Uterus (tissue), 4 donors: ENCODE measurements around the gene CEMIP. TPM values are rescaled to one million over a fixed set of nuclear protein-coding genes. Genes with fewer than 3 reads are reported as not detected.

Experiments used
- DNase-seq, 2 donors: peaks; one replicate each; pipeline ENCODE4 v3.0.0-alpha.2; 2019 to 2020
- H3K27ac ChIP-seq, 2 donors: fragments of 200-600 bp; sonication (generic); 1 replicate in 1 of 2; 2 replicates in 1 of 2; pipeline ENCODE4 v1.5.1; 2016 to 2018
- H3K27me3 ChIP-seq, 2 donors: fragments of 200-600 bp; sonication (generic); one replicate each; pipeline ENCODE4 v1.5.1; 2018 to 2019; ENCODE audit warnings: control low read depth in 1 of 2
- H3K36me3 ChIP-seq, 2 donors: fragments of 200-600 bp; sonication (generic); one replicate each; pipeline ENCODE4 v1.5.1; 2019; ENCODE audit warnings: control low read depth in 1 of 2
- H3K4me1 ChIP-seq, 2 donors: fragments of 200-600 bp; sonication (generic); one replicate each; pipeline ENCODE4 v1.5.1; 2018 to 2019; ENCODE audit warnings: control low read depth in 1 of 2
- H3K4me3 ChIP-seq, 2 donors: fragments of 200-600 bp; sonication (generic); 1 replicate in 1 of 2; 2 replicates in 1 of 2; pipeline ENCODE4 v1.5.1; 2018 to 2019; ENCODE audit warnings: mild to moderate bottlenecking in 1 of 2
- H3K9me3 ChIP-seq, 2 donors: fragments of 200-600 bp; sonication (generic); one replicate each; pipeline ENCODE4 v1.5.1; 2019; ENCODE audit warnings: control low read depth in 1 of 2
- POLR2A ChIP-seq, 2 donors: fragments of 450-650 bp; IDR thresholded peaks; one replicate each; pipeline ENCODE4 v1.6.1; 2016; ENCODE audit warnings: antibody characterized with exemption in 2 of 2, mild to moderate bottlenecking in 1 of 2, moderate library complexity in 1 of 2
- intact Hi-C: fragments of 100-400 bp; cut with DNase I; formaldehyde crosslinking; loops from one replicate; pipeline ENCODE4 v1.15.1; 2023; ENCODE audit warnings: low total_unique reads
- total RNA-seq, 4 donors: library from RNA; depleted of rRNA in 3 of 4; stranded (reverse); fragments of >200 nt in 3 of 4; gene quantifications; one replicate each; pipeline versions ENCODE4 v1.1.0 to v1.2.4, GENCODE V29; 2014 to 2023
- TF ChIP-seq, protein P1 (sequence below), 4 experiments: fragments of 200-600 bp in 2 of 4; fragments of 450-650 bp in 2 of 4; sonication (generic) in 2 of 4; IDR thresholded peaks; one replicate each; pipeline ENCODE4 v1.5.1; 2016 to 2019; ENCODE audit warnings: antibody characterized with exemption in 4 of 4, mild to moderate bottlenecking in 2 of 4, moderate library complexity in 1 of 4
- donor health status: DM: yes; HTN: yes; CAD: no.

The CEMIP gene
- total RNA-seq, 4 donors from 2014 or later = under 0.01 to 1.9 (median 1.1) TPM

DNA sequence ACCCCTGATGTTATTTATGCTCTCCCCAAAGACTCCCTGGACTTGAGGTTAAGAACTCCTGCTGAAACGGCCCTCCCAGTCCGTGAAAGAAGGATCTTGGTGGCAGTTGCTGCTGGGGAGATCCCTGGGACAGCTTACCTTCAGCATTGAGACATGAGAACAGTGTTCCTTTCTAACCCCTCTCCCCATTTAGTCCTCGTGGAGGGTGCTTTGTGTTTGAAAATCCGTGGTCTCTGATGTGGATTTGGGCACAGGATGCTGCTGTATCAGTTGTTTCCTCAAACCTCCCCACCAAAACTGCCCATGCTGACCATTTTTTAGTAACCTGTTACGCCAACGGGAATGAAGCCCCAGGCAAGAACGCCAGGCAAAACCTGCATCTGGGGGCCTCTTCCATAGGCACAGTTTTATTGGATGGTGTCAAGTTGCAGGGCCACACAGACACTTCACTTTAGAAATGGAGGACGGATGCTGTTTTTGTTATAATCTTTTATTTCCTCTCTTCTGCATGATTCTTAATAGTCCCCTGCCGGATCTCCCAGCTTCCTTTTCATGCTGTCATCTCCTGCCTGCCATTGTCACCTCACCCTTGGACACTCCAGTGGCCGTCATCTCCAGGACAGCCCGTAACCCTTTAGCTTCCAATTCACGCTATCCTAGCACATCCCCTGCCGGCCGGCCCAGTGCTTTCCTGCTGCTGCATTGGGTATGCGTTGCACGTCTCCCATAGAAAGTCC lies 31.7 kb upstream of the CEMIP start:
- Histone ChIP-seq H3K4me1 (no peaks in the 10 kb centered on the region), H3K9me3 (no peaks in the 10 kb centered on the region), H3K27me3 (no peaks in the 10 kb centered on the region), H3K4me3 (no peak overlapping the region), H3K36me3 (no peaks in the 10 kb centered on the region), H3K27ac (no peak overlapping the region)
- TF ChIP-seq, protein P1, sequence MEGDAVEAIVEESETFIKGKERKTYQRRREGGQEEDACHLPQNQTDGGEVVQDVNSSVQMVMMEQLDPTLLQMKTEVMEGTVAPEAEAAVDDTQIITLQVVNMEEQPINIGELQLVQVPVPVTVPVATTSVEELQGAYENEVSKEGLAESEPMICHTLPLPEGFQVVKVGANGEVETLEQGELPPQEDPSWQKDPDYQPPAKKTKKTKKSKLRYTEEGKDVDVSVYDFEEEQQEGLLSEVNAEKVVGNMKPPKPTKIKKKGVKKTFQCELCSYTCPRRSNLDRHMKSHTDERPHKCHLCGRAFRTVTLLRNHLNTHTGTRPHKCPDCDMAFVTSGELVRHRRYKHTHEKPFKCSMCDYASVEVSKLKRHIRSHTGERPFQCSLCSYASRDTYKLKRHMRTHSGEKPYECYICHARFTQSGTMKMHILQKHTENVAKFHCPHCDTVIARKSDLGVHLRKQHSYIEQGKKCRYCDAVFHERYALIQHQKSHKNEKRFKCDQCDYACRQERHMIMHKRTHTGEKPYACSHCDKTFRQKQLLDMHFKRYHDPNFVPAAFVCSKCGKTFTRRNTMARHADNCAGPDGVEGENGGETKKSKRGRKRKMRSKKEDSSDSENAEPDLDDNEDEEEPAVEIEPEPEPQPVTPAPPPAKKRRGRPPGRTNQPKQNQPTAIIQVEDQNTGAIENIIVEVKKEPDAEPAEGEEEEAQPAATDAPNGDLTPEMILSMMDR (IDR thresholded peaks at IDR 0.05) = no peak
- TF ChIP-seq POLR2A (IDR thresholded peaks at IDR 0.05) = no peak
- intact Hi-C loops = no loop called here
- no peak for DNase-seq

DNA sequence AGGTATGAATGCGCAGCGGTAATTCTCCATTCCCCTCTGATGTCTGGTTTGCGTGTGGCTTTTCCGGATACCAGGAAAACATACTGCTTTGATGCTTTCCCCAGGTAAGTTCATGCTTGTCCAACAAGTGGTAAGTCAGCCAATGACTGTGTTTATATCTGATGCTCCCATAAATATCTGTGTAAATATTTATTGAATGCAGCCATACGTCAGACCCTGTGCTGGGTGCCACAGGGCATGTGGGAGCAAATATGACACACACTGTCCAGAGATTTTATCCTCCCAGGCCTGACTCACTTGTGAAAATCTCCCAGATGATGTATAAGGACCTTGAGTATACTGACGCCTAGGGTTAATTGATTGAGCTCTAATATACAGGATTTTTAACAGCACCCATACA lies 29.6 kb upstream of the CEMIP start:
- Histone ChIP-seq H3K4me3 (no peak overlapping the region), H3K27me3 (no peaks in the 10 kb centered on the region), H3K36me3 (no peaks in the 10 kb centered on the region), H3K9me3 (no peaks in the 10 kb centered on the region), H3K27ac (no peak overlapping the region), H3K4me1 (no peaks in the 10 kb centered on the region)
- intact Hi-C loops = no loop called here
- TF ChIP-seq, protein P1 (IDR thresholded peaks at IDR 0.05) = no peak
- no peak for TF ChIP-seq POLR2A (IDR thresholded peaks at IDR 0.05)
- no peak for DNase-seq

DNA sequence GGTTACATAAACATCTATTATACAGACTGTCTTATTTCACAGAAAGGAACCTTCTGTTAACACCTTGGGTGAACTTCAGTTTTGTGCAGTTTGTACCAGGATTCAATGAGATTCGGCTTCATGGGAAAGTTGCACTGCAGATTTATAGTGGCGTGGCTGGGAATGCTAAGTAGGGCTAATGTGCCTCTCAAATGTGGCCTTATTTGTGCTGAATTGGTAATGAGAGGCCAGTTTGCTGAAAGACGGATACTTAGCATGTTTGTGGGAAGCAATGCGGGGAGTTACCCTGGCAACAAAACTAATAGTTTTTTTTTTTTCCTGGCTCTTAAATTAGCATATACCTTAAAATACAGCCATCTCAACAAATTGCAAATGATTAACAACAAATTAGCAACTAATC lies 28.6 kb upstream of the CEMIP start:
- no peak overlapping the region for H3K27ac ChIP-seq
- no peak for TF ChIP-seq POLR2A (IDR thresholded peaks at IDR 0.05)
- TF ChIP-seq, protein P1 (IDR thresholded peaks at IDR 0.05) = no peak

DNA sequence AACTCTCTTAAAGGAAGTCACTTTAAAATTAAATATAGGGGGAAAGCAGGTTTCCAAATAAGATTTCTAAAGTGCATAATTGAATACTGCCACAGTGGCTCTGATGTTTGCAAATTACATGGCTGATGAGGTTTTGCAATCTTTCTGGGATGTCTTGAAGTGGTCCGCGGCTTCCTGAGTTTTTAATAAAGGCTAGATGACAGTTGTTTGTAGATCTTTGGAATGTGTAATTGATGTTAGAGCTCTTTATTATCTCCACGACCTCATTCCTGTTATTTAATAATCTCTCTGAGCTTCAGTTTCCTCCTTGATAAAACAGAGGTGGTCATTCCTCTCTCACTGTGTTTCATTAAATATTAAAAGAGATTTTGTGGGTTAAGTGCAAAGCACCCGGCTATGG lies 27.0 kb upstream of the CEMIP start:
- Histone ChIP-seq H3K27ac (no peak overlapping the region), H3K4me1 (no peaks in the 10 kb centered on the region), H3K36me3 (no peaks in the 10 kb centered on the region), H3K9me3 (no peaks in the 10 kb centered on the region), H3K27me3 (no peaks in the 10 kb centered on the region), H3K4me3 (no peak overlapping the region)
- no peak for DNase-seq
- intact Hi-C loops = no loop called here
- no peak for TF ChIP-seq POLR2A (IDR thresholded peaks at IDR 0.05)
- TF ChIP-seq, protein P1 (IDR thresholded peaks at IDR 0.05) = no peak

More for the DNA sequence above, 28.6 kb upstream of the CEMIP start:
- Histone ChIP-seq H3K4me1 (no peaks in the 10 kb centered on the region), H3K4me3 (no peak overlapping the region), H3K27me3 (no peaks in the 10 kb centered on the region), H3K9me3 (no peaks in the 10 kb centered on the region), H3K36me3 (no peaks in the 10 kb centered on the region)
- intact Hi-C loops = no loop called here
- DNase-seq = no peak

DNA sequence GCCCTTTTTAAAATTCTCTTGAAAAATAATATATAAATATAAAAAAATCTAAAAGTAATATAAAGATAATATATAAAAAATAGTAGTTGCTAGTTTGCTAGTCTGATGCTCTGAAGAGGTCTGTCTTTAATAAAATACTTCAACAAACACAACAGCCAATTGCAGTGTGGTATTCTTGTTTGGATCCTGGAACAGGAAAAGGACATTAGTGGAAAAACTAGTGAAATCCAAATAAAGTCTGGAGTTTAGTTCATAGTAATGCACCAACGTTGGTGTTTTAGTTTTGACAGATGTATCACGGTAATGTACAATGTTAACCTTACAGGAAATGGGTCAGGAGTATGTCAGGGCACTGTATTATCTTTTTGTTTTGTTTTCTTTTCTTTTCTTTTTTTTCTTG lies 26.0 kb upstream of the CEMIP start:
- H3K27me3 ChIP-seq = no peaks in the 10 kb centered on the region
- H3K36me3 ChIP-seq = no peaks in the 10 kb centered on the region
- TF ChIP-seq, protein P1 (IDR thresholded peaks at IDR 0.05) = no peak
- TF ChIP-seq POLR2A (IDR thresholded peaks at IDR 0.05) = no peak
- no peak for DNase-seq
- no peak overlapping the region for H3K27ac ChIP-seq
- H3K4me1 ChIP-seq = no peaks in the 10 kb centered on the region
- H3K4me3 ChIP-seq = no peak overlapping the region
- intact Hi-C loops = no loop called here
- H3K9me3 ChIP-seq = no peaks in the 10 kb centered on the region
